NB4 (cell line): ENCODE measurements around the gene FCRL3.

Experiments used
- POLR2A ChIP-seq: IDR thresholded peaks from 2 replicates; pipeline ENCODE4 v1.6.1; 2011; ENCODE audit warnings: mild to moderate bottlenecking; ENCODE audit not compliant: insufficient read length; ENCODE audit errors: extremely low read depth
- TF ChIP-seq, protein P1 (sequence below): IDR thresholded peaks from one replicate; pipeline ENCODE4 v1.5.1; 2012; ENCODE audit warnings: low read depth, low read length

DNA sequence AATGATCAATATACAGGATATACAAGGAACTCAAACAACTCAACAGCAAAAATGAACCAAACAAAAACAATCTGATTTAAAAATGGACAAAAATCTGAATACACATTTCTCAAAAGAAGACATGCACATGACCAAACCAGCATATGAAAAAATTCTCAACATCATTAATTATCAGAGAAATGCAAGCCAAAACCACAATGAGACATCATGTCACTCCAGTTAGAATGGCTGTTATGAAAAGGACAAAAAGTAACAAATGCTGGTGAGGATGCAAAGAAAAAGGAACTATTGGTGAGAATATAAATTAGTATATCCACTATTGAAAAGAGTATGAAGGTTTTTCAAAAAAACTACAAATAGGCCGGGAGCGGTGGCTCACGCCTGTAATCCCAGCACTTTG, 42.0 kb downstream of the FCRL3 start:
- no peak for TF ChIP-seq POLR2A
- TF ChIP-seq, protein P1, sequence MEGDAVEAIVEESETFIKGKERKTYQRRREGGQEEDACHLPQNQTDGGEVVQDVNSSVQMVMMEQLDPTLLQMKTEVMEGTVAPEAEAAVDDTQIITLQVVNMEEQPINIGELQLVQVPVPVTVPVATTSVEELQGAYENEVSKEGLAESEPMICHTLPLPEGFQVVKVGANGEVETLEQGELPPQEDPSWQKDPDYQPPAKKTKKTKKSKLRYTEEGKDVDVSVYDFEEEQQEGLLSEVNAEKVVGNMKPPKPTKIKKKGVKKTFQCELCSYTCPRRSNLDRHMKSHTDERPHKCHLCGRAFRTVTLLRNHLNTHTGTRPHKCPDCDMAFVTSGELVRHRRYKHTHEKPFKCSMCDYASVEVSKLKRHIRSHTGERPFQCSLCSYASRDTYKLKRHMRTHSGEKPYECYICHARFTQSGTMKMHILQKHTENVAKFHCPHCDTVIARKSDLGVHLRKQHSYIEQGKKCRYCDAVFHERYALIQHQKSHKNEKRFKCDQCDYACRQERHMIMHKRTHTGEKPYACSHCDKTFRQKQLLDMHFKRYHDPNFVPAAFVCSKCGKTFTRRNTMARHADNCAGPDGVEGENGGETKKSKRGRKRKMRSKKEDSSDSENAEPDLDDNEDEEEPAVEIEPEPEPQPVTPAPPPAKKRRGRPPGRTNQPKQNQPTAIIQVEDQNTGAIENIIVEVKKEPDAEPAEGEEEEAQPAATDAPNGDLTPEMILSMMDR = no peak
